Measurements from ENCODE around the gene RALGPS1. TPM values are rescaled to one million over a fixed set of nuclear protein-coding genes. Genes with fewer than 3 reads are reported as not detected.

The RALGPS1 gene
- total RNA-seq, 1 donor from 2014 or later = 15.3 TPM

- intact Hi-C loops (cut with DNase I) = loop anchor here (5.0 kb wide), 1 partner anchor 66 kb away; the partner anchor contains the start of gene ANGPTL2
- no peak for DNase-seq (ENCODE audit: missing footprints)
- ATAC-seq = peak; percentile 60
Measured at GRCh38 chr9:127055745-127056402, 141.3 kb downstream of the RALGPS1 start.

- DNase-seq (ENCODE audit: missing footprints) (no peak), ATAC-seq (no peak)
- intact Hi-C loops (cut with DNase I) = loop anchor here (5.0 kb wide), 1 partner anchor 66 kb away; the partner anchor contains the start of gene ANGPTL2
Measured at GRCh38 chr9:127056446-127056845, 141.9 kb downstream of the RALGPS1 start.

GRCh38 chr9:127058011-127058644 lies 143.5 kb downstream of the RALGPS1 start:
- ATAC-seq (peak; percentile 35), DNase-seq (ENCODE audit: missing footprints) (peak; percentile 68)
- intact Hi-C loops (cut with DNase I) = loop anchor here (5.0 kb wide), 1 partner anchor 64 kb away; the partner anchor contains the start of gene ANGPTL2

DNA sequence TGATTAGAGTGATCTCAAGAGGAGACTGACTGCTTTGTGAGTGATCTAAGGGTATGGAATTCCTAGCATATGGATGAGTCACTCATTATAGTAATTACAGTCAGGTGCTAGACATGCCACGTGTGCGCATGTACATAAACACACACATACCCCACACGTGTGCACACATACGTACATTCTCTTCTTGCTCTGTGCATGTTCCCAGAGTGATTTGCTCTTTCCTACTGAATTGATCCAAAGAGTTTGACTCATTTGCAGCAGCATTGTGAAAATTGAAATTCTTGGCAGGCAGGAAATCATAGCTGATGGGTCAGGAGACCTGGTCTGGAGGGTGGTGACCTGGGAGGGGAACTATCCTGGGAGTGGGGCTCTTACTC lies 144.1 kb downstream of the RALGPS1 start:
- ATAC-seq (no peak), DNase-seq (ENCODE audit: missing footprints) (no peak)
- intact Hi-C loops (cut with DNase I) = loop anchor here (5.0 kb wide), 1 partner anchor 64 kb away; the partner anchor contains the start of gene ANGPTL2

- no peak for ATAC-seq
- DNase-seq (ENCODE audit: missing footprints) = no peak
- intact Hi-C loops (cut with DNase I) = loop anchor here (5.0 kb wide), 1 partner anchor 63 kb away; the partner anchor contains the start of gene ANGPTL2
Measured at GRCh38 chr9:127059030-127059429, 144.4 kb downstream of the RALGPS1 start.

DNA sequence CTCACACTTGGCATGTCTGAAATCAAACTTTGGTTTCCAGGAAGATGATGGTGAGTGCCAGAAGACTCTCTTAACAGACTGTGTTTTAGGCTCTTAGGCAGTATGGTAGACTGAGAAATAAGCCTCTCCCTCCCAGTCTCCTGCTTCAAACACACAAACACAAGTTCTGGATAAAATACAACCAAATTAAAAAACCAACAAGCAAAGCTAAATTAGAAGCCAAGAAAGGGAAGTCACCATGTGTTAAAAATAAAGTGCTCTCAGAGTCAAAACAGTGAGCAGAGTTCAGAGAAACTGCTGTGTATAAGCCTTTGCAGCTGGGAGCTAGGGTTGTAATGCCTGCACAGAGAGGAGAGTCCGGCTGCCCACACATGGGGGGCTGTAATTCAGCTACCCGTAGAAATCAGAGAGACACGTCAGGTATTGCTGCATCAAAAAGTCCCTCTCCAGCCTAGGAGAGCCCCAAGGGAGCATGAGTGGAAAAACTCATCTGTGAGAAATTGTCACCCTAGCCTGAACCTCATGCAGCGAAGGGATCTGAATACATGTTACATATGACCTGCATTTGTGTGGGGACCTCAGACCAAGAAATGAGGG lies 145.3 kb downstream of the RALGPS1 start:
- ATAC-seq (peak; percentile 17), DNase-seq (ENCODE audit: missing footprints) (no peak)
- intact Hi-C loops (cut with DNase I) = loop anchor here (5.0 kb wide), 1 partner anchor 62 kb away; the partner anchor contains the start of gene ANGPTL2

GRCh38 chr9:127061411-127061810 lies 146.8 kb downstream of the RALGPS1 start:
- ATAC-seq (no peak), DNase-seq (ENCODE audit: missing footprints) (no peak)

DNA sequence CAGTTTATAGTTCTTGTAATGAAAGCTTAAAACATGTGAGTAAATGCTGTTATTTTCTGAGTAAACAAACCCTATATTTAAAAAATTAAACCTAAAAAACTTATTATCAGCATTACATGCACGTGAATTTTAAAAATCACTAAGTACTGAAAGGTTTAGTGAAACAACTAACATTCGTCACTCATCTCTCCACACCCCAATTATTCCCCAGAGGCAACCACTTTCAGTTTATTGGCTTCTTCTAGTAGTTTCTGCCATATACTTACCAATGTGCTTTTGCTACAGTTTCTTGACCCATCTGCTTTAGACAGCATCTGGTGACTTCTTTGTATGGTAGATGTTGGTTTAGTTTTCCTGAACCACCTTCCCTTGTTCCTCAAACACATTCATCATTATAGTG lies 149.8 kb downstream of the RALGPS1 start:
- ATAC-seq = no peak
- DNase-seq (ENCODE audit: missing footprints) = no peak
- intact Hi-C loops (cut with DNase I) = no loop called here

More at GRCh38 chr9:127061411-127061810, 146.8 kb downstream of the RALGPS1 start:
- intact Hi-C loops (cut with DNase I) = no loop called here

GRCh38 chr9:127065592-127065991 lies 151.0 kb downstream of the RALGPS1 start:
- intact Hi-C loops (cut with DNase I) = no loop called here
- ATAC-seq (peak; percentile 37), DNase-seq (ENCODE audit: missing footprints) (no peak)

GRCh38 chr9:127066060-127066850 lies 151.7 kb downstream of the RALGPS1 start:
- DNase-seq (ENCODE audit: missing footprints) (no peak), ATAC-seq (no peak)
- intact Hi-C loops (cut with DNase I) = no loop called here

GRCh38 chr9:127066851-127067136 lies 152.2 kb downstream of the RALGPS1 start:
- DNase-seq (ENCODE audit: missing footprints) (no peak), ATAC-seq (no peak)
- intact Hi-C loops (cut with DNase I) = no loop called here

DNA sequence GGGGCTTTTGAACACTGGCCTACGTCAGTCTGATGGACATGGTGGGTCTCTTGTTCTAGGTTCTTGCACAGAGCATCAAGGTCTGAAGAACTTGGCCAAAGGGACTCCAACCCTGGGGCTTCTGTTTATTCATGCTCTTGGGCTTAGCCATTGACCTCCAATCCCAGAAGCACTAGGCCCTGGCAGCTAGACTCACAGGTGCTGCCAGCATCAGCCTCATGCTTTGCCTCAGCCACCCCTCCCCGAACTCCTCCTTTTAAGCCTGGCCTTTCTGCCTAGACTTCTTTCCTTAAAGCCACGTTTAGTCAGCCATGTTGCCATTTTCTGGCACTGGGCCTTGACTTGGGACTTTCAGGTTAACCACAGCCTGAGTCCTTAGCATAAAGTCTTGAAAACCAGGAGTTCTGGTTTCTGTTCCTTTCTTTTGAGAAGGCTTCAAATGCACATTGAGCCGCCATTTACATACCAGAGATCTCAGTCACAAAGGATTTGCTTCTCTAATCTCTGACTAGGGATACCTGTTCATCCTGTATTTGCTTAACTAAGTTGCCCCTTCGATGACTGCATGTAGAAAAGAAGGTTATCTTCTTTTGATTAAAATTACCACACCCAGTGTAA lies 153.1 kb downstream of the RALGPS1 start:
- DNase-seq (ENCODE audit: missing footprints) (no peak), ATAC-seq (no peak)
- intact Hi-C loops (cut with DNase I) = no loop called here

GRCh38 chr9:127074561-127075548 lies 160.3 kb downstream of the RALGPS1 start:
- DNase-seq (ENCODE audit: missing footprints) = no peak
- ATAC-seq = peak; percentile 96
- intact Hi-C loops (cut with DNase I) = no loop called here

DNA sequence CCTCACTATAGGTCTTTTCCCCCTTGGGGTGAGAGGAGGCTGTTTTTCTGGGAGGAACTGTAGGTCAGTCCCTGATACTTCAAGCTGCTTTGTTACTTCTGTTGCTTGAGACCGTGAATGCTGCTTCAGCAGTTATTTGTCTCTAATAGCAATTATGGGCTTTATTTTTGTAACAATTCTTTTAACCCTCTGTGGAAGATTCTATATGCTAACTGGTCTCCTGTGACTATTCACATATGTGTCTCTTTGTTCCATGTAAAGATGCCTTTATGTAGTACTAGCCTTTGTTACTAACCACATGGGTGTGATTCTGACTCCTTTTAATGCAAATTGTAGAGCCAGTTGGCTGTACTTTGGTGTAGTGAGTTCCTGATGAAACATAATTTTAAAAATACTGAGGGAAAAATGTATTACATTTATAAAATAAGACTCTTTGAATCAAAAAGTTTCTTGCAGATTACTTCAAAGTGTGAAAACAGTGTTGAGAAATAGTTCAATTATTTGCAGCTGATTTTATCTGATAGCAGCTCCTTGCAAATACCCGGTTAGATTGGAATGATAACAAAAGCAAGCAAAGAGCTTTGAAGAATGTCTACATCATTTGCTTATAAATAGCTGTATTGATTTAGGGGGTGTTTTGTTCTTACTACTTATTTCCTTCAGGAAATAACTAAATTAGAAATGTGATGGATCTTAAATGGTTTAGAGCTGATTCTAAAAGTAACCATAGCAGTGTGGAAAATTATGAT lies 161.2 kb downstream of the RALGPS1 start:
- intact Hi-C loops (cut with DNase I) = no loop called here
- DNase-seq (ENCODE audit: missing footprints) (no peak), ATAC-seq (no peak)

DNA sequence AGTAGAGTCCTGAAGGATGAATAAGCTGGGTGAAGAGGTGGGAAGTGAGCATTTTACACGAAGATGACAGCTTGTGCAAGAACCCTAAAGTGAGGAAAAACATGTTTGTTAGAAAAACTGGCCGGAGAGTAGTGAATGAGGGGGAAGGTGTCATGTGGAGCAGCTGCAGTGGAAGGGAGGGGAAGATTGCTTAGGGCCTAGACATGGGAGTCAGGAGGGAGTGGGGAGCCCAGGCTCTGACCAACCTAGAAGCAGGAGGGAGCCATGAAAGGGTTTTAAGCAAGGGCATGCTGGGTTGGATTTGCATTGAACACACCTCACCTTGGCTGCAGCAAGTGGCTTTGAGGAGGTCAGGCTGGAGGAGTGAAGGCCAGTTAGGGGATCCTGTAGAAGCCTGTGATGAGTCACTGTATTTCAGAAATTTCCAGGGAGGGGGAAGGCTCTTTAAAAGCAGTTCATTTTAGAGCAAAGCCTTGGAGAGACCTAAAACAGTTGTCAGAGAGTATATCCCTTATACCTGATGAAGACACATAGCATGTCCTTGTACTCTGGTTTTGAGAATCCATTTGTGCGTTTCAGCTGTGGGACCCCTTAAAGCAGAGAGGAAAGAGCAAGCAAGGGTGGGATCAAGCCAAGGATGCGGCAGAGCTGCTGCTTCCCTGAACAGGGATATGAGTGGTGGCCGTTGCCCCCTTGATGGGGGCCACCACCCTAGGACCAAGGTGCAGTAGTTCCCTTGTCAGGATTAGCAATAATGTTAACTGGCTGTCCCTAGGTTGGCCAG lies 162.5 kb downstream of the RALGPS1 start:
- DNase-seq (ENCODE audit: missing footprints) = no peak
- no peak for ATAC-seq
- intact Hi-C loops (cut with DNase I) = no loop called here

GRCh38 chr9:127077644-127077946 lies 163.0 kb downstream of the RALGPS1 start:
- DNase-seq (ENCODE audit: missing footprints) (no peak), ATAC-seq (no peak)
- intact Hi-C loops (cut with DNase I) = no loop called here
